ENCODE data around the gene TBL1X. TPM values are rescaled to one million over a fixed set of nuclear protein-coding genes. Genes with fewer than 3 reads are reported as not detected.
A peak's percentile ranks its signal among the peaks of the same experiment; 100 is the strongest.

The TBL1X gene
- total RNA-seq, 1 donor from 2014 or later, result 15.4 TPM

DNA sequence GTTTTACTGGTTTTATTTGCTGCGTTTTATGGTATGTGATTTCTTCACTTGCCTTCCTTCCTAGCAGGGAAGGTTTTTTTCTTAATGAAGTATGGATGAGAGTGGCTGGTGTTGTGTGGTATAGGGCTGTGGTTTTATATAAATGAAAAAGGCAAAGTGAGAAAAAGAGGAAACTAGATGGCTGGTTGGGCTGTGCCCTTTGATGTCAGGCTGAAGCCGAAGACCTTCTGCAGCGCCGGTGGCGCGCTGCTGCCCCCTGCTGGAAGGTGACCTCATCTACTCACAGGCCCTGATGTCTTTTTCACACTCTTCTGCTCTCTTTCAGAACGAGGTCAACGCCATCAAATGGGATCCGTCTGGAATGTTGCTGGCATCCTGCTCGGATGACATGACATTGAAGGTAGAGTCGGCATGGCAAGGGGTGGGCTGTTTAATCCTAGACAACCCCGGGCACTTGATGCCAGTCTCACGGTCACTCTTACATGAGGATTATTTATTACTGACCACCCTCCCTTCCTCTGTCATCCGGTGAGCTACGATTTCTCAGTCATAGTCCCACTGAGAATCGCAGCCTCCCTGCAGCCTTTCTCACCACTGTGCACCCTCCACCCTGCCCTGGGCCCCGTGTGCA lies 244.2 kb downstream of the TBL1X start:
- TF ChIP-seq, protein P1, sequence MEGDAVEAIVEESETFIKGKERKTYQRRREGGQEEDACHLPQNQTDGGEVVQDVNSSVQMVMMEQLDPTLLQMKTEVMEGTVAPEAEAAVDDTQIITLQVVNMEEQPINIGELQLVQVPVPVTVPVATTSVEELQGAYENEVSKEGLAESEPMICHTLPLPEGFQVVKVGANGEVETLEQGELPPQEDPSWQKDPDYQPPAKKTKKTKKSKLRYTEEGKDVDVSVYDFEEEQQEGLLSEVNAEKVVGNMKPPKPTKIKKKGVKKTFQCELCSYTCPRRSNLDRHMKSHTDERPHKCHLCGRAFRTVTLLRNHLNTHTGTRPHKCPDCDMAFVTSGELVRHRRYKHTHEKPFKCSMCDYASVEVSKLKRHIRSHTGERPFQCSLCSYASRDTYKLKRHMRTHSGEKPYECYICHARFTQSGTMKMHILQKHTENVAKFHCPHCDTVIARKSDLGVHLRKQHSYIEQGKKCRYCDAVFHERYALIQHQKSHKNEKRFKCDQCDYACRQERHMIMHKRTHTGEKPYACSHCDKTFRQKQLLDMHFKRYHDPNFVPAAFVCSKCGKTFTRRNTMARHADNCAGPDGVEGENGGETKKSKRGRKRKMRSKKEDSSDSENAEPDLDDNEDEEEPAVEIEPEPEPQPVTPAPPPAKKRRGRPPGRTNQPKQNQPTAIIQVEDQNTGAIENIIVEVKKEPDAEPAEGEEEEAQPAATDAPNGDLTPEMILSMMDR (IDR thresholded peaks at IDR 0.05), result peak; percentile 77 to 89 (median 83)
- Histone ChIP-seq H3K27ac (no peak overlapping the region), H3K4me1 (no peaks in the 10 kb centered on the region), H3K27me3 (no peaks in the 10 kb centered on the region), H3K36me3 (peaks cover 25 to 62% of the 10 kb centered on the region in 2 donors), H3K9me3 (peaks cover 0 to 6% of the 10 kb centered on the region in 2 donors), H3K4me3 (no peak overlapping the region)
- intact Hi-C loops (cut with DNase I), result loop anchor here (1.0 to 10.0 kb wide), 6 partner anchors 244 to 964 kb away; partner anchors contain the start of gene TBL1X
- peak; percentile 16 to 82 for DNase-seq (ENCODE audit: low spot score in 2 of 2)

DNA sequence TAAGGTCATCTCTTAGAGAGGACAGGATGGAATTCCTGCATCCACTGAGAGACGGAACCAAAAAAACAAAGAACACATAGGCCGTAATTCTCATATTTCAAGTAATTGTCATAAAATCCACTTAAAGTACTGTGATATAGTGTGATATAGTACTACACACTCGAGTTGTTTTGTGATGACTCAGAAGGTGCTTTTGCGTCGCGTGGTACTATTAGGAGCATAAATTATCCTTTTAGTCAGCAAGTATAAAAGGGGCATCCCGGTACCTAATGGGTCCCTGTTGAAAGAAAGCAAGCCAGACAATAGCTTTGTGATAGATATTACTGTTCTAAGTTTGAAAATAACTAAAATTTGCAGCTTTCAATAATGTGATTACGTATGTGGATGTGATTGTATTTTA lies 245.5 kb downstream of the TBL1X start:
- DNase-seq (ENCODE audit: low spot score in 2 of 2), result no peak
- Histone ChIP-seq H3K9me3 (no peaks in the 10 kb centered on the region), H3K4me3 (no peak overlapping the region), H3K36me3 (peaks cover 35 to 63% of the 10 kb centered on the region in 2 donors), H3K27ac (no peak overlapping the region), H3K27me3 (no peaks in the 10 kb centered on the region), H3K4me1 (no peaks in the 10 kb centered on the region)
- intact Hi-C loops (cut with DNase I), result no loop called here
- TF ChIP-seq, protein P1 (IDR thresholded peaks at IDR 0.05), result no peak

DNA sequence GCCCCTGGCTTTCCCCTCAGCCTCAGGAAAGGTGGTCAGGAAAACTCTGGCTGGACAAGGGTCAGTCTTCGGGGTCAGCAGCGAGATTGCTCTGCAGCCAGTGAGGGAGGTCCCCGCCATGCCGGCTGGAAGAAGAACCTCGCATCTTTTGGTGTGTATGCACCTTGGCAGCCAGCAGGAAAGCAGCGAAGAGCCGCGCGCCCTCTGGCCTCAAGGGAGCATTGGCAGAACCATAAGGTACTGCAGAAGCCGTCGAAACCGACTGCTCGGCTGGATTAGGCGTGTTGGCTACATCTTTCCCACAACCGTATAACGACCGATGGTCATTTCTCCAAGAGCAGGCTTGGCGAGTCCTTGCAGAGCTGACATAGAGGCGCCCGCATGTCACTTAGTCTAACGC lies 252.5 kb downstream of the TBL1X start:
- intact Hi-C loops (cut with DNase I), result no loop called here
- TF ChIP-seq, protein P1 (IDR thresholded peaks at IDR 0.05), result no peak
- peaks cover 47 to 88% of the 10 kb centered on the region in 2 donors for H3K36me3 ChIP-seq
- no peaks in the 10 kb centered on the region for H3K4me1 ChIP-seq
- no peak for DNase-seq (ENCODE audit: low spot score in 2 of 2)
- no peaks in the 10 kb centered on the region for H3K27me3 ChIP-seq
- H3K27ac ChIP-seq, result no peak overlapping the region
- H3K4me3 ChIP-seq, result no peak overlapping the region
- H3K9me3 ChIP-seq, result peaks cover 3 to 28% of the 10 kb centered on the region in 2 donors

DNA sequence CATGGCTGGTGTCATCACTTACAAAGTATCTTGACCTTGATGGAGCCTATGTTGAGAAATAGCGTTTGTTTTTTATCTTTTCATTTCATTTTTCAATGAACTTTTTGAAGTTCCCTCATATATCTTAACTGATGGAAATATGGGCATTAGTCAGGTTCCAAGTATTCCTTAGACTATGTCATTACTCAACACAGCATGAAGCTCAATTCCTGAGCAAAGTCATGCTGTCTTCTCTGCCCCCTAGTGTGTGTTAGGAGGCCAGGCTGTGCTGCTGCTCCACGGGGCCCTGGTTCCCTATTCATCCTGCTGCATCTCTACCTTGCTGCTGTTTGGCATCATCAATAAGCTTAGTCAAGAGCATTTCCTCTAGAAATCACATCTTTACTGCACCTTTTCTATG lies 259.9 kb downstream of the TBL1X start:
- intact Hi-C loops (cut with DNase I), result no loop called here
- no peaks in the 10 kb centered on the region for H3K27me3 ChIP-seq
- no peaks in the 10 kb centered on the region for H3K4me1 ChIP-seq
- H3K4me3 ChIP-seq, result no peak overlapping the region
- no peak for DNase-seq (ENCODE audit: low spot score in 2 of 2)
- TF ChIP-seq, protein P1 (IDR thresholded peaks at IDR 0.05), result no peak
- H3K36me3 ChIP-seq, result peaks cover 3 to 17% of the 10 kb centered on the region in 2 donors
- peaks cover 18 to 45% of the 10 kb centered on the region in 2 donors for H3K9me3 ChIP-seq
- H3K27ac ChIP-seq, result no peak overlapping the region

DNA sequence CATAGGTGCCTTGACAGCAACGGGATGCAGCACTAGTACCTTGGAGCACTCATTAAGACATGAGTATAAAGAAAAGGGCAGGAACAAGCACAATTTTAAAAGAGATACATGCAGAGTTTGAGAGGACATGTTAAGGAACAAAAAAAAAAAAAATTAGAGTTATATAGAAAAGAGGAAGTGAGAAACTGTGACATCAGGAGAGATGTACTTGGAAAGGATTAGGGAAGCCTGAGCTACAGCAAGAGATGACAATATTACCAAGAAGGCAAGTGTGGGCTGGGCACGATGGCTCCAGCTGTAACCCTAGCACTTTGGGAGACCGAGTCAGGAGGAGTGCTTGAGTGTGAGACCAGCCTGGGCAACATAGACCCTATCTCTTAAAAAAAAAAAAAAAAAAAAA lies 263.4 kb downstream of the TBL1X start:
- no peak for DNase-seq (ENCODE audit: low spot score in 2 of 2)
- H3K4me1 ChIP-seq, result no peaks in the 10 kb centered on the region
- H3K36me3 ChIP-seq, result no peaks in the 10 kb centered on the region
- TF ChIP-seq, protein P1 (IDR thresholded peaks at IDR 0.05), result no peak
- intact Hi-C loops (cut with DNase I), result no loop called here
- no peak overlapping the region for H3K4me3 ChIP-seq
- H3K27me3 ChIP-seq, result no peaks in the 10 kb centered on the region
- no peak overlapping the region for H3K27ac ChIP-seq
- peaks cover 7 to 24% of the 10 kb centered on the region in 2 donors for H3K9me3 ChIP-seq
